HEK293 (cell line): ENCODE measurements around the gene KHSRP.

Source experiments
- BCL11A ChIP-seq: fragments of 450-650 bp; formaldehyde crosslinking; IDR thresholded peaks from 2 replicates; pipeline ENCODE4 v1.5.1; 2016; ENCODE audit warnings: low read depth, missing biosample characterization, missing genetic modification characterization
- CTCF ChIP-seq: fragments of 450-650 bp; formaldehyde crosslinking; IDR thresholded peaks from 2 replicates; pipeline ENCODE4 v1.5.1; 2016; ENCODE audit warnings: missing biosample characterization, missing genetic modification characterization
- EGR2 ChIP-seq: fragments of 450-650 bp; formaldehyde crosslinking; IDR thresholded peaks from 2 replicates; pipeline ENCODE4 v1.5.1; 2016; ENCODE audit warnings: low read depth, missing biosample characterization, missing genetic modification characterization
- GFI1B ChIP-seq: fragments of 450-650 bp; formaldehyde crosslinking; IDR thresholded peaks from 2 replicates; pipeline ENCODE4 v1.5.1; 2016; ENCODE audit warnings: missing biosample characterization, missing genetic modification characterization
- OVOL3 ChIP-seq: fragments of 450-650 bp; formaldehyde crosslinking; IDR thresholded peaks from 2 replicates; pipeline ENCODE4 v1.5.1; 2016; ENCODE audit warnings: missing biosample characterization, missing genetic modification characterization
- SP7 ChIP-seq: fragments of 450-650 bp; formaldehyde crosslinking; IDR thresholded peaks from 2 replicates; pipeline ENCODE4 v1.5.1; 2016; ENCODE audit warnings: missing biosample characterization, missing genetic modification characterization
- TSHZ1 ChIP-seq: fragments of 450-650 bp; formaldehyde crosslinking; IDR thresholded peaks from 2 replicates; pipeline ENCODE4 v1.5.1; 2016; ENCODE audit warnings: missing biosample characterization, missing genetic modification characterization, borderline replicate concordance
- ZBTB1 ChIP-seq: fragments of 450-650 bp; formaldehyde crosslinking; IDR thresholded peaks from 2 replicates; pipeline ENCODE4 v1.5.1; 2016; ENCODE audit warnings: missing biosample characterization, missing genetic modification characterization
- ZBTB17 ChIP-seq: fragments of 450-650 bp; formaldehyde crosslinking; IDR thresholded peaks from 2 replicates; pipeline ENCODE4 v1.5.1; 2016; ENCODE audit warnings: missing biosample characterization, missing genetic modification characterization
- ZBTB48 ChIP-seq: fragments of 450-650 bp; formaldehyde crosslinking; IDR thresholded peaks from 2 replicates; pipeline ENCODE4 v1.5.1; 2016; ENCODE audit warnings: missing biosample characterization, missing genetic modification characterization
- ZBTB7A ChIP-seq: fragments of 450-650 bp; formaldehyde crosslinking; IDR thresholded peaks from 2 replicates; pipeline ENCODE4 v1.5.1; 2016; ENCODE audit warnings: low read depth, missing biosample characterization, missing genetic modification characterization
- ZEB2 ChIP-seq: fragments of 450-650 bp; formaldehyde crosslinking; IDR thresholded peaks from 2 replicates; pipeline ENCODE4 v1.5.1; 2016; ENCODE audit warnings: missing biosample characterization, missing genetic modification characterization
- ZNF146 ChIP-seq: fragments of 450-650 bp; formaldehyde crosslinking; IDR thresholded peaks from 2 replicates; pipeline ENCODE4 v1.5.1; 2016; ENCODE audit warnings: missing biosample characterization, missing genetic modification characterization
- ZNF2 ChIP-seq: fragments of 450-650 bp; formaldehyde crosslinking; IDR thresholded peaks from 2 replicates; pipeline ENCODE4 v1.5.1; 2016; ENCODE audit warnings: missing biosample characterization, missing genetic modification characterization
- ZNF280C ChIP-seq: fragments of 450-650 bp; formaldehyde crosslinking; IDR thresholded peaks from 2 replicates; pipeline ENCODE4 v1.5.1; 2016; ENCODE audit warnings: missing biosample characterization, missing genetic modification characterization
- ZNF426 ChIP-seq: fragments of 450-650 bp; formaldehyde crosslinking; IDR thresholded peaks from 2 replicates; pipeline ENCODE4 v1.5.1; 2017; ENCODE audit warnings: missing biosample characterization, missing genetic modification characterization, mild to moderate bottlenecking, inconsistent platforms, moderate library complexity
- ZNF433 ChIP-seq: fragments of 450-650 bp; formaldehyde crosslinking; IDR thresholded peaks from 2 replicates; pipeline ENCODE4 v1.5.1; 2016; ENCODE audit warnings: missing biosample characterization, missing genetic modification characterization, low read depth
- ZNF514 ChIP-seq: fragments of 450-650 bp; formaldehyde crosslinking; IDR thresholded peaks from 2 replicates; pipeline ENCODE4 v1.5.1; 2016; ENCODE audit warnings: missing biosample characterization, missing genetic modification characterization
- ZNF555 ChIP-seq: fragments of 450-650 bp; formaldehyde crosslinking; conservative IDR thresholded peaks from 2 replicates; pipeline ENCODE4 v1.5.1; 2017; ENCODE audit warnings: missing biosample characterization, mild to moderate bottlenecking, missing genetic modification characterization, inconsistent platforms
- ZNF707 ChIP-seq: fragments of 450-650 bp; formaldehyde crosslinking; IDR thresholded peaks from 2 replicates; pipeline ENCODE4 v1.5.1; 2016; ENCODE audit warnings: missing biosample characterization, missing genetic modification characterization
- ZNF785 ChIP-seq: fragments of 450-650 bp; formaldehyde crosslinking; IDR thresholded peaks from 2 replicates; pipeline ENCODE4 v1.5.1; 2016; ENCODE audit warnings: missing biosample characterization, missing genetic modification characterization
- TF ChIP-seq, protein P1 (sequence below): fragments of 450-650 bp; formaldehyde crosslinking; IDR thresholded peaks from 2 replicates; pipeline ENCODE4 v1.5.1; 2016; ENCODE audit warnings: missing biosample characterization, missing genetic modification characterization
- TF ChIP-seq, protein P2 (sequence below): fragments of 450-650 bp; formaldehyde crosslinking; IDR thresholded peaks from 2 replicates; pipeline ENCODE4 v1.5.1; 2016; ENCODE audit warnings: missing biosample characterization, missing genetic modification characterization
- TF ChIP-seq, protein P3 (sequence below): fragments of 450-650 bp; formaldehyde crosslinking; IDR thresholded peaks from 2 replicates; pipeline ENCODE4 v1.5.1; 2016; ENCODE audit warnings: missing biosample characterization, missing genetic modification characterization

The KHSRP gene

GRCh38 chr19:6393074-6393982 lies 31.3 kb downstream of the KHSRP start, which contains the start of gene GTF2F1 (continued):
- TF ChIP-seq, protein P1, sequence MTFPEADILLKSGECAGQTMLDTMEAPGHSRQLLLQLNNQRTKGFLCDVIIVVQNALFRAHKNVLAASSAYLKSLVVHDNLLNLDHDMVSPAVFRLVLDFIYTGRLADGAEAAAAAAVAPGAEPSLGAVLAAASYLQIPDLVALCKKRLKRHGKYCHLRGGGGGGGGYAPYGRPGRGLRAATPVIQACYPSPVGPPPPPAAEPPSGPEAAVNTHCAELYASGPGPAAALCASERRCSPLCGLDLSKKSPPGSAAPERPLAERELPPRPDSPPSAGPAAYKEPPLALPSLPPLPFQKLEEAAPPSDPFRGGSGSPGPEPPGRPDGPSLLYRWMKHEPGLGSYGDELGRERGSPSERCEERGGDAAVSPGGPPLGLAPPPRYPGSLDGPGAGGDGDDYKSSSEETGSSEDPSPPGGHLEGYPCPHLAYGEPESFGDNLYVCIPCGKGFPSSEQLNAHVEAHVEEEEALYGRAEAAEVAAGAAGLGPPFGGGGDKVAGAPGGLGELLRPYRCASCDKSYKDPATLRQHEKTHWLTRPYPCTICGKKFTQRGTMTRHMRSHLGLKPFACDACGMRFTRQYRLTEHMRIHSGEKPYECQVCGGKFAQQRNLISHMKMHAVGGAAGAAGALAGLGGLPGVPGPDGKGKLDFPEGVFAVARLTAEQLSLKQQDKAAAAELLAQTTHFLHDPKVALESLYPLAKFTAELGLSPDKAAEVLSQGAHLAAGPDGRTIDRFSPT (tag by site-specific recombination): no peak
- TF ChIP-seq ZNF426 (tag by site-specific recombination) (no peak), ZBTB7A (tag by site-specific recombination) (0 out of 2 replicates have a peak, but pooled peaks have one; percentile 45), ZBTB17 (tag by site-specific recombination) (peak; percentile 82), EGR2 (tag by site-specific recombination) (0 out of 2 replicates have a peak, but pooled peaks have one; percentile 34), ZNF280C (tag by site-specific recombination) (no peak), TSHZ1 (tag by site-specific recombination) (no peak), GFI1B (no peak), ZNF146 (tag by site-specific recombination) (no peak), ZBTB1 (tag by site-specific recombination) (no peak), SP7 (tag by site-specific recombination) (peak; percentile 80), ZNF2 (tag by site-specific recombination) (no peak; the same call in 1 of the 2 replicates), ZNF785 (tag by site-specific recombination) (no peak), ZBTB48 (tag by site-specific recombination) (peak; percentile 90), ZNF514 (tag by site-specific recombination) (no peak), ZEB2 (tag by site-specific recombination) (0 out of 2 replicates have a peak, but pooled peaks have one; percentile 41), ZNF707 (tag by site-specific recombination) (no peak), ZNF555 (tag by site-specific recombination) (no peak), BCL11A (tag by site-specific recombination) (no peak), CTCF (tag by site-specific recombination) (0 out of 2 replicates have a peak, but pooled peaks have one; percentile 61), ZNF433 (tag by site-specific recombination) (no peak), OVOL3 (tag by site-specific recombination) (no peak)
- TF ChIP-seq, protein P2, sequence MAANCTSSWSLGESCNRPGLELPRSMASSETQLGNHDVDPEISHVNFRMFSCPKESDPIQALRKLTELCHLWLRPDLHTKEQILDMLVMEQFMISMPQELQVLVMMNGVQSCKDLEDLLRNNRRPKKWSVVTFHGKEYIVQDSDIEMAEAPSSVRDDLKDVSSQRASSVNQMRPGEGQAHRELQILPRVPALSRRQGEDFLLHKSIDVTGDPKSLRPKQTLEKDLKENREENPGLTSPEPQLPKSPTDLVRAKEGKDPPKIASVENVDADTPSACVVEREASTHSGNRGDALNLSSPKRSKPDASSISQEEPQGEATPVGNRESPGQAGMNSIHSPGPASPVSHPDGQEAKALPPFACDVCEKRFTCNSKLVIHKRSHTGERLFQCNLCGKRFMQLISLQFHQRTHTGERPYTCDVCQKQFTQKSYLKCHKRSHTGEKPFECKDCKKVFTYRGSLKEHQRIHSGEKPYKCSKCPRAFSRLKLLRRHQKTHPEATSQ (tag by site-specific recombination): no peak
- TF ChIP-seq, protein P3, sequence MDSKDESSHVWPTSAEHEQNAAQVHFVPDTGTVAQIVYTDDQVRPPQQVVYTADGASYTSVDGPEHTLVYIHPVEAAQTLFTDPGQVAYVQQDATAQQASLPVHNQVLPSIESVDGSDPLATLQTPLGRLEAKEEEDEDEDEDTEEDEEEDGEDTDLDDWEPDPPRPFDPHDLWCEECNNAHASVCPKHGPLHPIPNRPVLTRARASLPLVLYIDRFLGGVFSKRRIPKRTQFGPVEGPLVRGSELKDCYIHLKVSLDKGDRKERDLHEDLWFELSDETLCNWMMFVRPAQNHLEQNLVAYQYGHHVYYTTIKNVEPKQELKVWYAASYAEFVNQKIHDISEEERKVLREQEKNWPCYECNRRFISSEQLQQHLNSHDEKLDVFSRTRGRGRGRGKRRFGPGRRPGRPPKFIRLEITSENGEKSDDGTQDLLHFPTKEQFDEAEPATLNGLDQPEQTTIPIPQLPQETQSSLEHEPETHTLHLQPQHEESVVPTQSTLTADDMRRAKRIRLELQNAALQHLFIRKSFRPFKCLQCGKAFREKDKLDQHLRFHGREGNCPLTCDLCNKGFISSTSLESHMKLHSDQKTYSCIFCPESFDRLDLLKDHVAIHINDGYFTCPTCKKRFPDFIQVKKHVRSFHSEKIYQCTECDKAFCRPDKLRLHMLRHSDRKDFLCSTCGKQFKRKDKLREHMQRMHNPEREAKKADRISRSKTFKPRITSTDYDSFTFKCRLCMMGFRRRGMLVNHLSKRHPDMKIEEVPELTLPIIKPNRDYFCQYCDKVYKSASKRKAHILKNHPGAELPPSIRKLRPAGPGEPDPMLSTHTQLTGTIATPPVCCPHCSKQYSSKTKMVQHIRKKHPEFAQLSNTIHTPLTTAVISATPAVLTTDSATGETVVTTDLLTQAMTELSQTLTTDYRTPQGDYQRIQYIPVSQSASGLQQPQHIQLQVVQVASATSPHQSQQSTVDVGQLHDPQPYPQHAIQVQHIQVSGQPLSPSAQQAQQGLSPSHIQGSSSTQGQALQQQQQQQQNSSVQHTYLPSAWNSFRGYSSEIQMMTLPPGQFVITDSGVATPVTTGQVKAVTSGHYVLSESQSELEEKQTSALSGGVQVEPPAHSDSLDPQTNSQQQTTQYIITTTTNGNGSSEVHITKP: peak; percentile 97
